RPMI8226 (cell line): ENCODE measurements around the gene DUSP3.

Experiments used
- DNase-seq: peaks from one replicate; pipeline ENCODE4 v3.0.0-alpha.2; 2015

Gene DUSP3

DNA sequence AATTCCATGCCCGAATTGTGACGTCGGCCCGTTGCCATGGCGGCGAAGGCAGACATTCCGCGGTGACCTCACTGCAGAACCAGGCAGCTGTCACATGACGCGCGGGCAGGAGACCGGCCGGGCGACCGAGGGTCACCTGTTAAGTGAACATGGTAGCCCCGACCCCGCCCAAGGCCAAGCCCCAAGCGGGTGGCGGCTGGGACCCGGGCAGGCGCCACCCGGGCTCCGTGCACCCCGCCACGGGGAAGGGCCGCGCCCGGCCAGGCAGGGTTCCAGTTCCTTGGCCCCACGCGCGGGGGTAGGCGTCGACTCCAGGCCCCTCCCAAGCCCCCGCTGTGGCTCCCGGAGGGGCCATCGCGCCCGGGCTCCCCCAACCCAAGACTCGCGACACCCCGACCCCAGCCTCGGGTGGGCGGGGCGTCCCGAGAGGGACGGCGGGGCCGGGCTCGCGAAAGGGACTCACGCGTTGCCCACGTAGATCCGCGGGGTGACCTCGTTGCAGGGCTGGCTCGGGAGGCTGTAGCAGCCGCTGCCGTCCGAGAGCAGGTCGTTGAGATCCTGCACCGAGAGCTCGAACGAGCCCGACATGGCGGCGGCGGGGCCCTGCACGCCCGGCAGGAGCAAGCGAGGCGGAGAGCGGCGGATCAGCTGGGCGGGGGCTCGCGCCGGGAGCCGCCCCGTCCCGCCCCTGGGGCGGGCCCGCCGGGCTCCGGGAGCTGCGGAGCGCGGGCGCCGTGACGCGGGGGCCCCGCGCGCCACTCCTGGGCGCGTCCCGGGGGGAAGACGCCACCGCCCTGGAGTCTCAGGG is at the start of gene DUSP3:
DUSP3 (minus strand) TSS at position 641 of the 808 bp plus-strand sequence; CDS start at position 588, 53 bp downstream.
- peak; percentile 81 for DNase-seq

DNA sequence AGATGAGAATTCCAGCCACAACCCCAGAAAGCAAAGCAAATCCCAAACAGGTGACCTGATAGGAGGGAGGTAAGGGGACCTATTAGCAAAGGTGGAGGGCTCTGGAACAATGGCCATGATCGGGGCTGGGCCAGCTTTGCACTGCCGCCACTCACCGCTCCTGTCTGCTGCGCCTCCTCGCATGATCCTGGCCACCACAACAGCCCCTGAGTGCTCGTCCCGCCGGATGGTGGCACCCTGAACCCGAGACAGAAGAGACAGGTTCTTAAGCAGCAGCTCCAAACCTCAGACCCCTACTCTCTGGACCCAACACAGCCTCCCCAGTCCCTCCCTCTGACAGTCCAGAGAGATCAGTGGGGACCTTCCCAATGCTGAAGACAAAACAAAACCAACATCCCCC is 48.8 kb upstream of the DUSP3 start:
- no peak for DNase-seq

- no peak for DNase-seq
These were observed 47.4 kb upstream of the DUSP3 start for GRCh38 chr17:43826206-43826605.

GRCh38 chr17:43825567-43825966 is 46.8 kb upstream of the DUSP3 start:
- DNase-seq: no peak

DNA sequence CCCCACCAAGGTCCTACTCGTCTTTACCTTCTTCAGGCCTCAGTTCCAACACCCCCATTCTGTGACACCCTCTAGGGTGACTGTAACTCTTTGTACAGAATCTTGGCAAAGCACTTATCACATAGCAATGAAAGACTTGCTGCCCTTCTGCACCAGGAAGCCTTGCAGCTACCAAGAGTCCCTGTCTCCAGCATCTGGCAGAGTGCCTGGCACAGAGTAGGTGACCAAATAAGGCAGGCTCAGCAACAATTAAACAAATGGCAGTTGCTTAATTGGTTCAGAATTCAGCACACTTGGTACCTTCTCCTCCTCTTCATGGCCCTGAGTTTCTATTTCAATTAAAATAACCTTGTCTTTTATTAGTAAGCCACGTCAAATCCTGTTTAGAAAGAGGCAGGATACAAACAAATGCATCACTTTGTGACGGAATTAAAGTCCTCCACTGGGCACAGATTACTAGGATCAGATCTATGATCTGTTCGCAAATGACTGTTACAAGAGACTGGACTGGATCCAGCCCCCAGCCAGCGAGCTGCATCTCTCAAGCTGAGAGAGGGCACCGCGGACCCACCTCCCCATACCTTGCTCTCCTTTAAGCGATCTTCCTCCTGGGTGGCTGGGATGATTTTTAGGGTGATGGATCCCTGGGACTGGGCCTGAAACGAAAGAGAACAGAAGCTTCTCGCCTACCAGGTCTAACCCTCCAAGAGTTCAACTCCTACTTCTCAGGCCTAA is 44.7 kb upstream of the DUSP3 start:
- DNase-seq: peak; percentile 65

- DNase-seq: no peak
These were observed 43.9 kb upstream of the DUSP3 start for GRCh38 chr17:43822570-43823190.

DNA sequence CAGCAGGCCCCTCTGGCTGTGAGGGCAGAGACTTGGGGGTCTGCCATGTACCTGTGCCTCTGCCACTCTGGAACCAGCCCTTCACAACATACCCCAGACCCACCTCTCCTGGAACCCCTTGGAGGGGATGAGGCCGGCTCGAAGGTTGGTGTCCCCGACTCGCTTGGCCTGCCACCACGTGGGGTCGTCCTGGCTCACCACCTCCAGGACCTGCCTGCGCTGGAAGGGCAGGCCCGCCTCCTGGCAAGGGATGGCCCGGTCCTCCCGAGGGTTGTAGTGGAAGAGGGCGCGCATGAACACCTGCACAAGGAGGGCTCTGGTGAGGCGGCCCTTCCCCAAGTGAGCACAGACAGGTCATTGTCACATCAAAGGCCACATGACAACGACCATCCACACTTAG is 42.0 kb upstream of the DUSP3 start:
- no peak for DNase-seq

- no peak for DNase-seq
These were observed 40.2 kb upstream of the DUSP3 start for GRCh38 chr17:43818966-43819365.

DNA sequence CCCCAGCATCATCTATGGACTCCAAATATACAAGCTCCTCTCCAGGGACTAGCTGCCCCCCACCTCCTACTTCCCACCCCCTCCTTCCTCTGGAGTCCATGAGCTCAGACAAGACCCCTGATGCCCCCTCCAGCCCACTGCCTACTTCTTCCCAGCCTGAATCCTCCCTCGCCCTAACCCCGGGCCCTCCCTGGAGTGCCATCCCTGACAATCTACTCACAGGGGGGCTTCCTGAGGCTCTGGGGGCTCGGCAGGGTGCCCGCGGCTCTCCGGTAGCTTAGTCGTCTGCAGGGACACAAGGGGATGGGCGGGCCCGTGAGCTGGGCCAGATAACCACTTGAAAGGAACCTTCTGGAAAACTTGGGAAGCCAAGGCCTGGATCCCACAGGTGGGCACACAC is 39.0 kb upstream of the DUSP3 start:
- no peak for DNase-seq

DNA sequence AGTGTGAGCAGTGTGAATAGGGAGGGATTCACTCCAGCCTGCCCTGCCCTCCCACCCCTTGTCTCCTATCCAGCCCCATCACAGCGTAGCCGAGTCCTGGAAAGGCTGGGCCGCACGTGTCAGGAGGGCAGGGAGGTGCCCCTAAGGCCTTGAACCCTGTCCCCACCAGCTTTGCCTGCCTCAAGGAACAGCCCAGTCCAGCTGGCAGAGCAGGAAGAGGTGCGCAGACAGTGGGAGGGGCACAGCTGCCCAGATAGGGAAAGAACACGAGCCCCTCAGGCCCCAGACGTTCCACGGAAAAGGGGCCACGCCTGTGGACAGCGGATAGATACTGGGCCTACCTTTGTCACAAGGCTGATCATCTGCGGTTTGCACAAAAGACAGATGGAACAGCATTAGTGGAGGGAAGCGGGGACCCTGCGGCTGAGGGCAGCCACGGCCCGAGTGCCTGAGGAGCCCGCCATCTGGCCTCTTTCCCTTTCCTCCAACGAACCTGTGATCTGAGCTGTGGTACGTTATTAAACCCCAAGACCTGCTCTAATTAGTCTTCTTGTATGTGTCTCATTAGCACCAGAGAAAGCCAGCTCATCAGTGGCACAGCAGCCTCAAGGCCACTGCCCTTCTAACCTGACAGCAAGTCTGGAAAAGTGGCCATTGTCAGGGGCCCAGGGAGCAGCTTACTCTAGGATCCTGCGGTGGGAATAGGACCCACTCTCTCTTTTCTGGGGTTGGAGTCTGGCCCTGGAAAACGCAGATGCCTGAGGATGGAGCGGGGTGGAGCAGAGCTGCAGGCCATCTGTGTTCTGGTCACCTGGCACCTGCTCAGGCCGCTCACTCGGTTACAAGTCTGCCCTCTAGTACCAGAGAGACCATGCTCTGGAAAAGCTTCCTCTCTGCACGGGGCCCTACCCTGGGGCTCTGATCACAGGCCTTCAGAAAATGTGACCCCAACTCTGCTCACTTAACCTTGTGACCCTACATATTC is 37.9 kb upstream of the DUSP3 start:
- DNase-seq: no peak

GRCh38 chr17:43814714-43815113 is 35.9 kb upstream of the DUSP3 start:
- DNase-seq: no peak

DNA sequence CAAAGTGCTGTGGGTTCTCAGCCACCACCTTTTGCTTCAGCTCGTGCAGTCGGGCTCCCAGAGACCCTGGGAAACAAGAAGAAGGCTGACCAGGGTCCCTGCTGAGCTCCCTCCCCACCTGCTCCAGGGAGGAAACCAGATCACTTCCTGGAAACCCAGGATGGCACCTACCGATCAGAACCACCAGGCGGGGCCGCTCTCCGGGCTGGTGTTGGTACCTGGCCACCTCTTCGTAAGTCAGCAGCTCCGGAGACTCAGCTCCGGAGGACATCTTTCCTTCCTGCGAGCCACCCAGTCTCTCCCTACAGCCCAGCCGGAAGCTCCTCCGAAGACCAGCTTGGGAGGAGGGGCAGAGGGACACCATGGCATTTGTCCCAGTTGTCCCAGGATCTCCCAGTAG is 35.2 kb upstream of the DUSP3 start:
- no peak for DNase-seq

GRCh38 chr17:43813386-43813785 is 34.6 kb upstream of the DUSP3 start:
- DNase-seq: no peak

DNA sequence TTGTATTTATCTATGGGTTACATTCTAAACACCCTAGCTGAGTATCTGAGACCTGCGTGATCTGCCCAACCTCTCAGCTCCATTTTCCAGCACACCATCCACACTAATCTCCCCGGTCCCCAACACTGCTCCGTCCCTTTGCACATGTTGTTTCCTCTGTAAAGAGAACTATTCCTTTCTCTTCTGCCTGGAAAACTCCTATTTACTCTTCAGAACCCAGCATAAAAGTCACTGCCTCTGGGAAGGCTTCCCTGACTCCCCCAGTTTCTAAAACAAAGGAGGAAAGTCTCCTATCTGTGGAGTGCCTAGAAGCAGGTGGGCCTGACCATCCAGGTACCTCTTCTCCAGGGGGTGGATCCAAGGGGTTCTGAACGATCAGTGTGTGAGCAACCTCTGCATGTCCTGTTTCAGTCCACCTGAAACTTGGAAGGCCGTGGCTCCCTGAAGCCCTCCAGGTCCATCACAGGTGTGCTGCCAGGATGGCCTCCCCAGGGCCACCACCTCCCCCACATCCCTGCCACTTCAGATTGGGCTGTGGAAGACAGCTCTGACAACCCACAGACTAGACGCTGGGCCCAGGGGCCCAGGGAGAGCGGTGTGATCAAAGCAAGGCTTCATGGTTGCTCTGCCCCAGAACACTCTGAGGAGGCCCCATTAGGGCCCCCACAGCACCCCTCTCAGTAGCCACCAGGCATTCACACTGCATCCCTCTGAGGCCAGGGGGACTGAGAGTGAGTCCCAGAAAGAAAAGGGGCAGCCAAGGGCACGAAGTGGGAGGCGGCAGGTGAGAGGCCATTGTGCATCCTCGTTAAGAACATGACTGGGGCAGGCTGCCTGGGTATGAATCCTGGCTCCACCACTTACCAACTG is 33.9 kb upstream of the DUSP3 start:
- DNase-seq: no peak

DNA sequence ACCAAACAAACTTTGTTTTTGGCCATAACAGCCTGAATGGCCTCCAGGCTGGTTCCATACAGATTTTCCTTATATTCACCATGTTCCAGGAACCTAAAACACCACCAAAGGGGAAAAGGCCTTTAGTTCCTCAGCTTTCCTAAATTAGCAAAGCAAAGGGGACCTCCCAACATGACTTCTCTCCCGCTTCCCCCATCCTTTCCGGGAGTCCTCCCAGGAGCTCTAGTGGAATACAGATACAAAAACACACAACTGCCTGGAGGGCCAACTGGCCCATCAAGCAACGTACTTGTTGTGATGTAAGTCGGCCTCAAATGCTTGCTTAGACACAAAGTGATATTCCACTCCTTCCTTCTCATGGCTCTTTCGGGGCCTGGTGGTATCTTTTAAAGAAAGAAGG is 32.0 kb upstream of the DUSP3 start:
- DNase-seq: no peak

DNA sequence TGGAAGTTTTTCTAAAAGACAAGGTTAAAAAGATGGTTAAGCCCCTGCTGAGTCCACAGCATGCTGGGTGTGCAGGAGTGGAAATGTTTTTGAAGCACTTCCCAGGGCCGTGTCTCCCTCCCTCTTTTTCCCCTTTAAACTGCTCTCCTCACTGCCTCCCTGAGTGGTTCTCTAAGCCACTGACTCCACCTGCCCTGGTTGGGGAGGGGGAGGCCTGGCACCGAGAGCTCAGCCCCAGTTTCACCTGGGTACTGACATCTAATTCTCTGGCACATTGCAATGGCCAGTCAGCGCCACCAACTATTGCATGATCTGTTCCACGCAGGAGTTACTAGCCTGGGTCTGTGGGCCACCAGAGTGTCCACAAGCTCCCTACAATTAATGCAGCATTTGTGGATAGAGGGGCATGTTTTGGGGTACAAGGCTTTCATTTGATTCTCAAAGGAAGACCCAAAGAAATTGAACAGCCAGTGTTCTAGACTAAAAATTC is 31.5 kb upstream of the DUSP3 start:
- no peak for DNase-seq

GRCh38 chr17:43809121-43809520 is 30.3 kb upstream of the DUSP3 start:
- no peak for DNase-seq

DNA sequence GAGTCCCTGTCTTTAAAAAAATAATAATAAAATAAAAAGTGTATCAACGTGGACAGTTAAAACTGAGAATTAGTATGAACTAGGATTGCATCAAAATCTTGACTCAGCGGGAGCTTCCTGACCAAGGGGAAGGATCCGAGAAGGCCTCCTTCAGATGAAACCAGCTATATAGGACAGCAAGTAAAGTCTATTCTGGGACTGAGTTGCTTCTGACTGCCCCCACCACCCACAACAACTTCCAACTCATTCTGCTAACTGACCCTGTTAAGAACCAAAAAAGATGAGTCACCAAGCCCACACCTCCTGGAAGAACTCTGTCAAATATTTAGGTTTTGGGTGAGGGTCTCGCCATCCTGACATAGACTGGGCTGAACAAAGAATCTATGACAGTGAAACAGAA is 29.3 kb upstream of the DUSP3 start:
- DNase-seq: no peak

DNA sequence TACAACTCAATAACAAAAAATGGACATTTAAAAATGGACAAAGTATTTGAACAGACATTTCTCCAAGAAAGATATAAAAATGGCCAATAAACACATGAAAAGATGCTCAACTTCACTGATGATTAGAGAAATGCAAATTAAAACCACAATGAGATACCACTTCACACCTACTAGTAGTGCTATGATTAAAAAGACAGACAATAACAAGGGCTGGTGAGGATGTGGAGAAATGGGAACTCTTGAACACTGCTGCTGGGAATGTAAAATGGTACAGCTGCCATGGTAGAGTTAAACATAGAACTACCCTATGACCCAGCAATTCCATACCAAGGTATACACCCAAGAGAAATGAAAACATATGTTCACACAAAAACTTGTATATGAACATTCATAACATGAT is 26.3 kb upstream of the DUSP3 start:
- no peak for DNase-seq

GRCh38 chr17:43803758-43804157 is 25.0 kb upstream of the DUSP3 start:
- no peak for DNase-seq

DNA sequence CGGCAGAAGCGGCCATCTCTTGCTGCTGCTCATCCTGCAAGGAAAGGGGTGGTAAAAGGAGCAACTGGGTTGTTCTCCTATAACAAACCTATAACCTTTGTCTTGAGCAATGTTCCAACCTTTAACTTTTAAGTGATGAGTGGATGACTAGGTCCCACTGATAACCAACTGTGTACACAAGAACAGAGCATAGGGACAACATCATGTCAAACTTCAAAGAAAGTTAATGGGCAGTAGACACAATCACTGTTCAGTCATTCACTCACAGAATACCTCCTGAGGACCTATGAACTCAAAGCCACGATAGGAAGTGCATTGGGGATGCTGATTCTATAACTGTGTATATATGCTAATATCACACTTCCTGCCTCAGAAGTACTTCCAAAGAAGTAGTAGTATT is 23.1 kb upstream of the DUSP3 start:
- no peak for DNase-seq

GRCh38 chr17:43800736-43801135 is 22.0 kb upstream of the DUSP3 start:
- DNase-seq: no peak
